ENCODE data around the gene SNRPN.
A peak's percentile ranks its signal among the peaks of the same experiment; 100 is the strongest.
"Not testable (repeated sequence)": the region's sequence is repeated elsewhere in the genome, so short reads cannot be mapped to it uniquely, and the experiment has no call there.

Gene SNRPN

GRCh38 chr15:24954783-24955530, at the start of gene SNRPN, which contains the start of gene SNURF:
SNRPN (plus strand) TSS chr15:24954987; CDS start chr15:24974454, 19,467 bp downstream.
SNURF (plus strand) TSS chr15:24954987; CDS start chr15:24955049, 62 bp downstream.
- in situ Hi-C loops (cut with MboI; ENCODE audit: low pct_unique_long_range_greater_than_20kb, low sequenced_read_pairs) = loop anchor here (25.0 kb wide), 1 partner anchor 93 kb away; no protein-coding TSS in a partner anchor
- DNase-seq = no peak

GRCh38 chr15:24916305-24917009, 38.3 kb upstream of the SNRPN start:
- in situ Hi-C loops (cut with MboI; ENCODE audit: low pct_unique_long_range_greater_than_20kb, low sequenced_read_pairs) = no loop called here
- DNase-seq = peak; percentile 56

GRCh38 chr15:24917431-24917830, 37.4 kb upstream of the SNRPN start:
- DNase-seq = no peak
- in situ Hi-C loops (cut with MboI; ENCODE audit: low pct_unique_long_range_greater_than_20kb, low sequenced_read_pairs) = no loop called here

- DNase-seq = no peak
- in situ Hi-C loops (cut with MboI; ENCODE audit: low pct_unique_long_range_greater_than_20kb, low sequenced_read_pairs) = no loop called here
Measured at GRCh38 chr15:24919446-24919845, 35.3 kb upstream of the SNRPN start.

- in situ Hi-C loops (cut with MboI; ENCODE audit: low pct_unique_long_range_greater_than_20kb, low sequenced_read_pairs); DNase-seq: not testable (repeated sequence)
Measured at GRCh38 chr15:24922781-24923180, 32.0 kb upstream of the SNRPN start.

GRCh38 chr15:24924153-24924552, 30.6 kb upstream of the SNRPN start:
- in situ Hi-C loops (cut with MboI; ENCODE audit: low pct_unique_long_range_greater_than_20kb, low sequenced_read_pairs) = no loop called here

GRCh38 chr15:24924621-24925020, 30.2 kb upstream of the SNRPN start:
- no peak for DNase-seq
- in situ Hi-C loops (cut with MboI; ENCODE audit: low pct_unique_long_range_greater_than_20kb, low sequenced_read_pairs) = no loop called here

More at GRCh38 chr15:24924153-24924552, 30.6 kb upstream of the SNRPN start:
- no peak for DNase-seq

- DNase-seq; in situ Hi-C loops (cut with MboI; ENCODE audit: low pct_unique_long_range_greater_than_20kb, low sequenced_read_pairs): not testable (repeated sequence)
Measured at GRCh38 chr15:24931874-24932732, 22.7 kb upstream of the SNRPN start.

GRCh38 chr15:24933716-24934115, 21.1 kb upstream of the SNRPN start:
- no peak for DNase-seq
- in situ Hi-C loops (cut with MboI; ENCODE audit: low pct_unique_long_range_greater_than_20kb, low sequenced_read_pairs) = no loop called here

- in situ Hi-C loops (cut with MboI; ENCODE audit: low pct_unique_long_range_greater_than_20kb, low sequenced_read_pairs); DNase-seq: not testable (repeated sequence)
Measured at GRCh38 chr15:24938224-24938623, 16.6 kb upstream of the SNRPN start.

- in situ Hi-C loops (cut with MboI; ENCODE audit: low pct_unique_long_range_greater_than_20kb, low sequenced_read_pairs) = no loop called here
- no peak for DNase-seq
Measured at GRCh38 chr15:24940236-24940635, 14.6 kb upstream of the SNRPN start.

- in situ Hi-C loops (cut with MboI; ENCODE audit: low pct_unique_long_range_greater_than_20kb, low sequenced_read_pairs) = no loop called here
- DNase-seq = no peak
Measured at GRCh38 chr15:24943361-24943760, 11.4 kb upstream of the SNRPN start.

GRCh38 chr15:24944954-24945353, 9.8 kb upstream of the SNRPN start:
- DNase-seq = no peak
- in situ Hi-C loops (cut with MboI; ENCODE audit: low pct_unique_long_range_greater_than_20kb, low sequenced_read_pairs) = no loop called here

- in situ Hi-C loops (cut with MboI; ENCODE audit: low pct_unique_long_range_greater_than_20kb, low sequenced_read_pairs) = no loop called here
Measured at GRCh38 chr15:24945711-24946110, 9.1 kb upstream of the SNRPN start.

GRCh38 chr15:24948495-24948894, 6.3 kb upstream of the SNRPN start:
- in situ Hi-C loops (cut with MboI; ENCODE audit: low pct_unique_long_range_greater_than_20kb, low sequenced_read_pairs) = no loop called here

More at GRCh38 chr15:24945711-24946110, 9.1 kb upstream of the SNRPN start:
- DNase-seq = no peak

GRCh38 chr15:24955531-24955921, 739 bp downstream of the SNRPN start:
- in situ Hi-C loops (cut with MboI; ENCODE audit: low pct_unique_long_range_greater_than_20kb, low sequenced_read_pairs) = loop anchor here (25.0 kb wide), 1 partner anchor 93 kb away; no protein-coding TSS in a partner anchor
- DNase-seq = no peak

More at GRCh38 chr15:24948495-24948894, 6.3 kb upstream of the SNRPN start:
- no peak for DNase-seq

GRCh38 chr15:24956111-24956838, 1.5 kb downstream of the SNRPN start:
- in situ Hi-C loops (cut with MboI; ENCODE audit: low pct_unique_long_range_greater_than_20kb, low sequenced_read_pairs) = loop anchor here (25.0 kb wide), 1 partner anchor 94 kb away; no protein-coding TSS in a partner anchor

GRCh38 chr15:24957691-24958090, 2.9 kb downstream of the SNRPN start:
- in situ Hi-C loops (cut with MboI; ENCODE audit: low pct_unique_long_range_greater_than_20kb, low sequenced_read_pairs) = loop anchor here (25.0 kb wide), 1 partner anchor 95 kb away; no protein-coding TSS in a partner anchor
- DNase-seq = no peak

More at GRCh38 chr15:24956111-24956838, 1.5 kb downstream of the SNRPN start:
- DNase-seq = no peak
